ENCODE measurements around the gene ZNF677. TPM values are rescaled to one million over a fixed set of nuclear protein-coding genes. Genes with fewer than 3 reads are reported as not detected.
A peak's percentile ranks its signal among the peaks of the same experiment; 100 is the strongest.
"Not testable (repeated sequence)": the region's sequence is repeated elsewhere in the genome, so short reads cannot be mapped to it uniquely, and the experiment has no call there.

Gene ZNF677
- total RNA-seq, 4 donors from 2014 or later = 11.5 to 21.0 (median 17.8) TPM

DNA sequence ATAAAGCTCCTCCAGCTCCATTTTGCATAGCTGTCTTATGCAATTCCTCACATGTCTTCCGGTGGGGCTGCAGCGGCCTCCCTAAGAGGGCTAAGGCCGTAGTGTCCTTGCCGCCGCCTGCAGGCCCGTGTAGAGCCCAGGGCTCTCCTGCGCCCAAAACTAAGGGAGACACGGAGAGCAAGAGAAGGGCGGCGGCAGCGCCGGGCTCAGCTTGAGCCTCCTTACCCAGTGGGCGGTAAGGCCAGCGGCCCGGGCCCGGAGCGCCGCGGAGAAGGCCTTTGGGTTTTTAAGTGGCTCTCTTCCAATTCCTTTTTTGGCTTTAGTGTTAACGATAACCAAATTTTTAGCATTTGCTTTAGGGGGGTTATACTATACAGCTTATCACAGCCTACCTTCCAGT is 30.1 kb downstream of the ZNF677 start:
- WGBS, 2 donors = 90 to 93% methylated on average over 20 of the region's 20 CpGs
- no peak for DNase-seq (ENCODE audit: low spot score in 2 of 2)
- intact Hi-C loops (cut with DNase I; ENCODE audit: low total_unique reads) = no loop called here

DNA sequence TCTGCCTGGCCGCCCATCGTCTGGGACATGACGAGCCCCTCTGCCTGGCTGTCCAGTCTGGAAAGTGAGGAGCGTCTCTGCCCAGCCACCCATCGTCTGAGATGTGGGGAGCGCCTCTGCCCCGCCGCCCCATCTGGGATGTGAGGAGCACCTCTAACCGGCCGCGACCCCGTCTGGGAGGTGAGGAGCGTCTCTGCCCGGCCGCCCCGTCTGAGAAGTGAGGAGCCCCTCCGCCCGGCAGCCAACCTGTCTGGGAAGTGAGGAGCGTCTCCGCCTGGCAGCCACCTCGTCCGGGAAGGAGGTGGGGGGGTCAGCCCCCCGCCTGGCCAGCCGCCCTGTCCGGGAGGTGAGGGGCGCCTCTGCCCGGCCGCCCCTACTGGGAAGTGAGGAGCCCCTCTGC is 32.0 kb downstream of the ZNF677 start:
- DNase-seq (ENCODE audit: low spot score in 2 of 2); H3K4me3 ChIP-seq (ENCODE audit: low read depth, poor library complexity, severe bottlenecking); intact Hi-C loops (cut with DNase I; ENCODE audit: low total_unique reads): not testable (repeated sequence)
- no CpG with 5 or more reads among the region's 28 CpGs for WGBS, 2 donors

More for the DNA sequence above, 30.1 kb downstream of the ZNF677 start:
- TF ChIP-seq POLR2A (IDR thresholded peaks at IDR 0.05) = no peak
- TF ChIP-seq, protein P1, sequence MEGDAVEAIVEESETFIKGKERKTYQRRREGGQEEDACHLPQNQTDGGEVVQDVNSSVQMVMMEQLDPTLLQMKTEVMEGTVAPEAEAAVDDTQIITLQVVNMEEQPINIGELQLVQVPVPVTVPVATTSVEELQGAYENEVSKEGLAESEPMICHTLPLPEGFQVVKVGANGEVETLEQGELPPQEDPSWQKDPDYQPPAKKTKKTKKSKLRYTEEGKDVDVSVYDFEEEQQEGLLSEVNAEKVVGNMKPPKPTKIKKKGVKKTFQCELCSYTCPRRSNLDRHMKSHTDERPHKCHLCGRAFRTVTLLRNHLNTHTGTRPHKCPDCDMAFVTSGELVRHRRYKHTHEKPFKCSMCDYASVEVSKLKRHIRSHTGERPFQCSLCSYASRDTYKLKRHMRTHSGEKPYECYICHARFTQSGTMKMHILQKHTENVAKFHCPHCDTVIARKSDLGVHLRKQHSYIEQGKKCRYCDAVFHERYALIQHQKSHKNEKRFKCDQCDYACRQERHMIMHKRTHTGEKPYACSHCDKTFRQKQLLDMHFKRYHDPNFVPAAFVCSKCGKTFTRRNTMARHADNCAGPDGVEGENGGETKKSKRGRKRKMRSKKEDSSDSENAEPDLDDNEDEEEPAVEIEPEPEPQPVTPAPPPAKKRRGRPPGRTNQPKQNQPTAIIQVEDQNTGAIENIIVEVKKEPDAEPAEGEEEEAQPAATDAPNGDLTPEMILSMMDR (IDR thresholded peaks at IDR 0.05) = no peak
- H3K4me3 ChIP-seq (ENCODE audit: low read depth, poor library complexity, severe bottlenecking) = no peak overlapping the region

DNA sequence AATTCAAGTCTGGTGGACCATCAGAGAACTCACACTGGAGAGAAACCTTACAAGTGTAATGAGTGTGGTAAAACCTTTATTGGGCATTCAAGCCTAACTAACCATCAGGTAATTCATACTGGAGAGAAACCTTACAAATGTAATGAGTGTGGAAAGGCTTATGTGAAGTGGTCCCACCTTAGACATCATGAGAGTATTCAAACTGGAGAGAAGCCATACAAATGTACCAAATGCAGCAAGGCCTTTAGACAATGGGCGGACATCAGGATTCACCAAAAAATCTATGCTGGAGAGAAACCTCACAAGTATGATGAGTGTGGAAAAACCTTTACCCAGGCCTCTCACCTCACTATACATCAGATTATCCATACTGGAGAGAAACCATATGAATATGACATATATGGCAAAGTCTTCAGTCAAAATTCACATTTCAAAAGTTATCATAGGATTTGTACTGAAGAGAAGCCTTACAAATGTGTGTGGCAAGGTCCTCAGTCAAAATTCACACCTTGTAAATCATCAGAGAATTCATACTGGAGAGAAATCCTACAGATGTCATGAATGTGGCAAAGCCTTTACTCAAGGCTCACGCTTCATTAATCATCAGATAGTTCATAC is 41.9 kb downstream of the ZNF677 start:
- DNase-seq (ENCODE audit: low spot score in 2 of 2) = no peak
- H3K4me3 ChIP-seq (ENCODE audit: low read depth, poor library complexity, severe bottlenecking) = no peak overlapping the region
- intact Hi-C loops (cut with DNase I; ENCODE audit: low total_unique reads) = no loop called here
- WGBS, 2 donors = 98 to 100% methylated on average over 2 of the region's 2 CpGs
- TF ChIP-seq POLR2A (IDR thresholded peaks at IDR 0.05) = no peak
- TF ChIP-seq, protein P1 (IDR thresholded peaks at IDR 0.05) = no peak

DNA sequence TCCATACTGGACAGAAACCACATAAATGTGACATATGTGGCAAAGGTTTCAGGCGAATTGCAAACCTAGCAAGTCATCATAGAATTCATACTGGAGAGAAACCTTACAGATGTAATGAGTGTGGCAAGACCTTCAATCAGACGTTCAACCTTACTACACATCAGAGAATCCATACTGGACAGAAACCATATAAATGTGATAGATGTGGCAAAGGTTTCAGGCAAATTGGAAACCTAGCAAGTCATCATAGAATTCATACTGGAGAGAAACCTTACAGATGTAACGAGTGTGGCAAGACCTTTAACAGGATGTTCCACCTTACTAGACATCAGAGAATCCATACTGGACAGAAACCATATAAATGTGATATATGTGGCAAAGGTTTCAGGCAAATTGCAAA is 43.1 kb downstream of the ZNF677 start:
- DNase-seq (ENCODE audit: low spot score in 2 of 2); intact Hi-C loops (cut with DNase I; ENCODE audit: low total_unique reads); H3K4me3 ChIP-seq (ENCODE audit: low read depth, poor library complexity, severe bottlenecking): not testable (repeated sequence)
- WGBS, 2 donors = 86 to 87% methylated on average over 3 of the region's 3 CpGs

DNA sequence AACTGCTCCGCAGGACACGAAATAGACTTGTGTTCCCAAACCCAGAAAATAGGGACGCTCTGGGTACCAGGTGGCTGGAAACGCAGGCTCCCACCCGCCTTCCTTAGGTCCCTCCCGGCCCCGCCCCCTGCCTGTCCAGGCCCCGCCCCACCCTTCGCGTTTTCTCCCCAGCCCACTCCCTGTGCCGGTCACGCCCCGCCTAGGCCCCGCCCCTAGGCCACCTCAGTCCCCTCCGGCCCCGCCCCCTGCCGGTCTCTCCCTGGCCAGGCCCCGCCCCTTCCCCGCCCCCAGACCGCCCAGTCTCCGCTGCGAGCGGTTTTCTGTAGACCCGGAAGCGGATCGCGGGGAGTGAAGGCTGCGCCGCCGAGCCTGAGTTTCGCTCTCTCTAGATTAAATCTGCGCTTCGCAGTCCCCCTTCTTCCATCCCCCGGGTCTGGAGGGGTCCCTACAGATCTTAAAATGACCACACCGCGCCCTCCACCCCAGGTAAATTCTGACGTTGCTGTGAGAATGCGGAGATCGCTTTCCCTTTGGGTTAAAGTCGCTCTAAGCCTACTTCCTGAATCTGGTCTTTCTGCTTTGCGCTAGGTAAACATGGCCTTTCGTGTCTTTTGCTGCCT is 57.8 kb downstream of the ZNF677 start:
- DNase-seq (ENCODE audit: low spot score in 2 of 2) = peak; percentile 94 to 100
- H3K4me3 ChIP-seq (ENCODE audit: low read depth, poor library complexity, severe bottlenecking) = peak overlapping the region; percentile 69
- intact Hi-C loops (cut with DNase I; ENCODE audit: low total_unique reads) = no loop called here
- WGBS, 2 donors = 1% methylated on average over 30 to 38 of the region's 42 CpGs
- TF ChIP-seq POLR2A (IDR thresholded peaks at IDR 0.05) = peak in 1 of 2 donors; percentile 34
- TF ChIP-seq, protein P1 (IDR thresholded peaks at IDR 0.05) = no peak

DNA sequence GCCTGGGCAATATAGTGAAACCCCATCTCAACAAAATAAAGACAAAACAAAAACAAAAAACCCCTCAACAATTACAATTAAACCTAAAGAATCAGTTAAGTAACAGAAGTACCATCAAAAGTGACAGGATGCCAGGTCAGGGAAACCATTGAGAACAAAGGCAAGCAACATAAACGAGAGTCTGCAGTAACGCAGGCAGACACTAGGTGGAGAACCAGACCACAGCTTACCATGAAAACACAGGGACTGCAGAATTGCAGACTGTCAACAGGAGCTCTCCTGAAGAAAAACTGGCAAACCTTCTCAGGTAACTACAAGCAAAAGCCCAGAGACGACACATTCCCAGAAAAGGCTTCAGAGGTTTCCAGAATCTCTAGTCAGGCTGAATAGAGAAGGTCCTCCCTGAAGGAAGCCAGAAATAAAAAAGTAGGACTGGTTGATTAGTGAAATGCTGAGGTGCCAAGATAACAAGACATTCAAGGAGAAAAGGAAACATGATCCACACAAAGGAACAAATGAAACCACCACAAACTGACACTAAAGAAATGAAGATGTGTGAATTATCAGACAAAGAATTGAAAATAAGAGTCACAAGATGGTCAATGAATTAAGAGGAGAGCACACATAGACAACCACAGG is 59.3 kb downstream of the ZNF677 start:
- intact Hi-C loops (cut with DNase I; ENCODE audit: low total_unique reads) = no loop called here
- TF ChIP-seq, protein P1 (IDR thresholded peaks at IDR 0.05) = peak in 1 of 3 donors; percentile 63
- TF ChIP-seq POLR2A (IDR thresholded peaks at IDR 0.05) = no peak
- WGBS, 2 donors = 0% methylated on average over 3 of the region's 3 CpGs
- peak; percentile 86 to 95 for DNase-seq (ENCODE audit: low spot score in 2 of 2)
- no peak overlapping the region for H3K4me3 ChIP-seq (ENCODE audit: low read depth, poor library complexity, severe bottlenecking)
